ENCODE measurements around the gene CDH10.

The CDH10 gene

GRCh38 chr5:24480952-24481351 lies 163.8 kb downstream of the CDH10 start:
- Histone ChIP-seq H2AFZ (ENCODE audit: low read length) (no peak overlapping the region), H3K4me2 (ENCODE audit: low read length) (no peak overlapping the region), H3K36me3 (ENCODE audit: insufficient read depth, low read length) (no peaks in the 10 kb centered on the region), H3K9ac (ENCODE audit: low read length) (no peak overlapping the region), H3K27me3 (ENCODE audit: insufficient read depth, low read length) (no peaks in the 10 kb centered on the region), H3K9me2 (ENCODE audit: low read depth, low read length) (no peaks in the 10 kb centered on the region), H3K9me3 (ENCODE audit: low read length) (no peaks in the 10 kb centered on the region), H3K79me2 (ENCODE audit: insufficient read depth, low read length) (no peaks in the 10 kb centered on the region), H3K4me3 (ENCODE audit: low read depth, low read length, poor library complexity, severe bottlenecking) (no peak overlapping the region), H3K4me1 (ENCODE audit: insufficient read depth, low read length, severe bottlenecking) (no peaks in the 10 kb centered on the region), H4K20me1 (ENCODE audit: insufficient read depth, low read length) (no peaks in the 10 kb centered on the region), H3F3A (ENCODE audit: insufficient read depth, low read length) (no peaks in the 10 kb centered on the region), H3K27ac (ENCODE audit: low read depth, low read length, poor library complexity, severe bottlenecking) (no peak overlapping the region)
- TF ChIP-seq EZH2 (IDR thresholded peaks at IDR 0.05; ENCODE audit: borderline replicate concordance, low read length) (no peak), CTCF (IDR thresholded peaks at IDR 0.05; ENCODE audit: low read length) (no peak)

GRCh38 chr5:24477958-24478357 lies 166.8 kb downstream of the CDH10 start:
- Histone ChIP-seq H3K27me3 (ENCODE audit: insufficient read depth, low read length) (no peaks in the 10 kb centered on the region), H3K27ac (ENCODE audit: low read depth, low read length, poor library complexity, severe bottlenecking) (no peak overlapping the region), H3K4me2 (ENCODE audit: low read length) (no peak overlapping the region), H3K36me3 (ENCODE audit: insufficient read depth, low read length) (no peaks in the 10 kb centered on the region), H3K9ac (ENCODE audit: low read length) (no peak overlapping the region), H2AFZ (ENCODE audit: low read length) (no peak overlapping the region), H4K20me1 (ENCODE audit: insufficient read depth, low read length) (no peaks in the 10 kb centered on the region), H3K4me3 (ENCODE audit: low read depth, low read length, poor library complexity, severe bottlenecking) (no peak overlapping the region), H3F3A (ENCODE audit: insufficient read depth, low read length) (no peaks in the 10 kb centered on the region), H3K9me2 (ENCODE audit: low read depth, low read length) (no peaks in the 10 kb centered on the region), H3K79me2 (ENCODE audit: insufficient read depth, low read length) (no peaks in the 10 kb centered on the region), H3K4me1 (ENCODE audit: insufficient read depth, low read length, severe bottlenecking) (no peaks in the 10 kb centered on the region), H3K9me3 (ENCODE audit: low read length) (no peaks in the 10 kb centered on the region)
- TF ChIP-seq EZH2 (IDR thresholded peaks at IDR 0.05; ENCODE audit: borderline replicate concordance, low read length) (no peak), CTCF (IDR thresholded peaks at IDR 0.05; ENCODE audit: low read length) (no peak)

- H3K36me3 ChIP-seq (ENCODE audit: insufficient read depth, low read length) = no peaks in the 10 kb centered on the region
- no peak overlapping the region for H3K4me2 ChIP-seq (ENCODE audit: low read length)
- no peaks in the 10 kb centered on the region for H3F3A ChIP-seq (ENCODE audit: insufficient read depth, low read length)
- H3K9me3 ChIP-seq (ENCODE audit: low read length) = no peaks in the 10 kb centered on the region
- H3K27me3 ChIP-seq (ENCODE audit: insufficient read depth, low read length) = no peaks in the 10 kb centered on the region
- no peaks in the 10 kb centered on the region for H4K20me1 ChIP-seq (ENCODE audit: insufficient read depth, low read length)
- no peak overlapping the region for H3K27ac ChIP-seq (ENCODE audit: low read depth, low read length, poor library complexity, severe bottlenecking)
- H3K4me3 ChIP-seq (ENCODE audit: low read depth, low read length, poor library complexity, severe bottlenecking) = no peak overlapping the region
- no peak for TF ChIP-seq EZH2 (IDR thresholded peaks at IDR 0.05; ENCODE audit: borderline replicate concordance, low read length)
- TF ChIP-seq CTCF (IDR thresholded peaks at IDR 0.05; ENCODE audit: low read length) = no peak
- no peak overlapping the region for H2AFZ ChIP-seq (ENCODE audit: low read length)
- no peaks in the 10 kb centered on the region for H3K79me2 ChIP-seq (ENCODE audit: insufficient read depth, low read length)
- H3K9me2 ChIP-seq (ENCODE audit: low read depth, low read length) = no peaks in the 10 kb centered on the region
- H3K9ac ChIP-seq (ENCODE audit: low read length) = no peak overlapping the region
- H3K4me1 ChIP-seq (ENCODE audit: insufficient read depth, low read length, severe bottlenecking) = no peaks in the 10 kb centered on the region
These were observed 169.7 kb downstream of the CDH10 start for GRCh38 chr5:24475101-24475500.

All from OCI-LY1 (cell line).